Prostate gland (tissue), 2 donors: ENCODE data around the gene PROCR. TPM values are rescaled to one million over a fixed set of nuclear protein-coding genes. Genes with fewer than 3 reads are reported as not detected.
A peak's percentile ranks its signal among the peaks of the same experiment; 100 is the strongest.

Experiments used
- DNase-seq: peaks from one replicate; pipeline ENCODE4 v3.0.0-alpha.2; 2019; ENCODE audit warnings: low spot score
- H3K27ac ChIP-seq, 2 donors: fragments of 200-600 bp; sonication (generic); 2 replicates each; pipeline ENCODE4 v1.5.1; 2017 to 2019
- H3K27me3 ChIP-seq: fragments of 200-600 bp; sonication (generic); replicated peaks from 2 replicates; pipeline ENCODE4 v1.5.1; 2019; ENCODE audit not compliant: insufficient read depth
- H3K36me3 ChIP-seq, 2 donors: fragments of 200-600 bp; sonication (generic); 1 replicate in 1 of 2; 2 replicates in 1 of 2; pipeline versions ENCODE4 v1.5.1 to v1.8.1; 2017 to 2019
- H3K4me1 ChIP-seq: fragments of 200-600 bp; sonication (generic); replicated peaks from 2 replicates; pipeline ENCODE4 v1.5.1; 2019
- H3K4me3 ChIP-seq, 2 donors: fragments of 200-600 bp; sonication (generic); 2 replicates each; pipeline ENCODE4 v1.5.1; 2017 to 2019
- H3K9me3 ChIP-seq: fragments of 200-600 bp; sonication (generic); 2 replicates; pipeline ENCODE4 v1.5.1; 2017
- POLR2A ChIP-seq: fragments of 450-650 bp; IDR thresholded peaks from one replicate; pipeline ENCODE4 v1.6.1; 2016; ENCODE audit warnings: antibody characterized with exemption, mild to moderate bottlenecking
- POLR2AphosphoS5 ChIP-seq: sonication (generic); formaldehyde crosslinking; IDR thresholded peaks from one replicate; pipeline ENCODE4 v1.6.1; 2017; ENCODE audit warnings: antibody characterized with exemption
- WGBS: methylation state at CpG from one replicate; pipeline ENCODE4 v1.1.5; 2018; 5-methylcytosine and 5-hydroxymethylcytosine counted together
- intact Hi-C: fragments of 100-400 bp; cut with DNase I; formaldehyde crosslinking; loops from one replicate; pipeline ENCODE4 v1.14.2; 2022
- small RNA-seq, 2 donors: library from RNA; depleted of rRNA; stranded (forward); fragments of <200 nt; gene quantifications; one replicate each; pipeline ENCODE3, GENCODE V24; 2016
- total RNA-seq, 2 donors: library from RNA; depleted of rRNA; stranded (reverse); fragments of >200 nt; gene quantifications; one replicate each; pipeline ENCODE4 v1.1.0, GENCODE V29; 2016
- TF ChIP-seq, protein P1 (sequence below), 4 experiments: fragments of 200-600 bp in 2 of 4; fragments of 450-650 bp in 2 of 4; sonication (generic) in 2 of 4; IDR thresholded peaks; 1 replicate in 3 of 4; 2 replicates in 1 of 4; pipeline ENCODE4 v1.5.1; 2016 to 2019; ENCODE audit warnings: antibody characterized with exemption in 4 of 4, mild to moderate bottlenecking in 2 of 4, moderate library complexity in 2 of 4

PROCR gene
- total RNA-seq, 2 donors from 2014 or later, result 11.2 to 17.6 TPM

- Histone ChIP-seq H3K27me3 (no peaks in the 10 kb centered on the region), H3K27ac (no peak overlapping the region), H3K9me3 (no peaks in the 10 kb centered on the region), H3K36me3 (no peaks in the 10 kb centered on the region), H3K4me1 (no peaks in the 10 kb centered on the region), H3K4me3 (no peak overlapping the region)
- intact Hi-C loops, result loop anchor here (5.0 kb wide), 1 partner anchor 42 kb away; no protein-coding TSS in a partner anchor
- WGBS, result 51% methylated on average over 9 of the region's 9 CpGs
- no peak for DNase-seq
- no peak for TF ChIP-seq POLR2A
- TF ChIP-seq, protein P1, sequence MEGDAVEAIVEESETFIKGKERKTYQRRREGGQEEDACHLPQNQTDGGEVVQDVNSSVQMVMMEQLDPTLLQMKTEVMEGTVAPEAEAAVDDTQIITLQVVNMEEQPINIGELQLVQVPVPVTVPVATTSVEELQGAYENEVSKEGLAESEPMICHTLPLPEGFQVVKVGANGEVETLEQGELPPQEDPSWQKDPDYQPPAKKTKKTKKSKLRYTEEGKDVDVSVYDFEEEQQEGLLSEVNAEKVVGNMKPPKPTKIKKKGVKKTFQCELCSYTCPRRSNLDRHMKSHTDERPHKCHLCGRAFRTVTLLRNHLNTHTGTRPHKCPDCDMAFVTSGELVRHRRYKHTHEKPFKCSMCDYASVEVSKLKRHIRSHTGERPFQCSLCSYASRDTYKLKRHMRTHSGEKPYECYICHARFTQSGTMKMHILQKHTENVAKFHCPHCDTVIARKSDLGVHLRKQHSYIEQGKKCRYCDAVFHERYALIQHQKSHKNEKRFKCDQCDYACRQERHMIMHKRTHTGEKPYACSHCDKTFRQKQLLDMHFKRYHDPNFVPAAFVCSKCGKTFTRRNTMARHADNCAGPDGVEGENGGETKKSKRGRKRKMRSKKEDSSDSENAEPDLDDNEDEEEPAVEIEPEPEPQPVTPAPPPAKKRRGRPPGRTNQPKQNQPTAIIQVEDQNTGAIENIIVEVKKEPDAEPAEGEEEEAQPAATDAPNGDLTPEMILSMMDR (IDR thresholded peaks at IDR 0.05), result no peak
- no peak for TF ChIP-seq POLR2AphosphoS5
Measured at GRCh38 chr20:35225319-35226125, 53.6 kb downstream of the PROCR start.

- Histone ChIP-seq H3K36me3 (no peaks in the 10 kb centered on the region), H3K4me3 (peak within 1 kb of the TSS; percentile 15 to 22), H3K27ac (no peak within 1 kb of the TSS), H3K27me3 (no peaks in the 10 kb centered on the region), H3K9me3 (no peaks in the 10 kb centered on the region), H3K4me1 (no peaks in the 10 kb centered on the region)
- no peak for DNase-seq
- TF ChIP-seq POLR2AphosphoS5, result no peak
- TF ChIP-seq, protein P1 (IDR thresholded peaks at IDR 0.05), result no peak
- no peak for TF ChIP-seq POLR2A
- intact Hi-C loops, result loop anchor here (5.0 kb wide), 1 partner anchor 41 kb away; no protein-coding TSS in a partner anchor
- WGBS, result 5% methylated on average over 21 of the region's 70 CpGs
Measured at GRCh38 chr20:35226126-35226883, 54.4 kb downstream of the PROCR start, which contains the start of gene MMP24. MMP24 (plus strand) TSS chr20:35226690; CDS start chr20:35226739, 49 bp downstream.

Small RNA genes within 50 kb of the gene (small RNA-seq; reads per million reads assigned to genes)
- 0 reads per million in 2 donors for gene MT1P3
- gene RNA5SP483, result 0 reads per million in 2 donors

Other genes starting within 250 kb of the PROCR start
- 100 to 1,000 TPM in 1 of 2 donors, 10 to 100 TPM in 1; 84.4 to 101 TPM for gene GSS, start 216.3 kb upstream of the PROCR start, total RNA-seq
- gene MYH7B, start 216.2 kb upstream of the PROCR start, total RNA-seq, result 10 to 100 TPM in 1 of 2 donors, under 1 TPM in 1; 0.27 to 11.5 TPM
- gene TRPC4AP, start 79.3 kb upstream of the PROCR start, total RNA-seq, result 10 to 100 TPM; 65.4 to 76.6 TPM
- 10 to 100 TPM; 27.1 to 30.0 TPM for gene EDEM2, start 24.7 kb upstream of the PROCR start, total RNA-seq
- gene MMP24, start 54.6 kb downstream of the PROCR start, total RNA-seq, result 1 to 10 TPM in 1 of 2 donors, under 1 TPM in 1; 0.96 to 1.7 TPM
- 10 to 100 TPM; 35.4 to 65.8 TPM for gene MMP24OS, start 106.0 kb downstream of the PROCR start, total RNA-seq
- 10 to 100 TPM; 78.2 to 93.9 TPM for gene EIF6, start 112.7 kb downstream of the PROCR start, total RNA-seq
- gene FAM83C, start 120.4 kb downstream of the PROCR start, total RNA-seq, result under 1 TPM; 0.28 to 0.36 TPM
- 10 to 100 TPM; 28.6 to 60.3 TPM for gene UQCC1, start 239.9 kb downstream of the PROCR start, total RNA-seq